Middle frontal gyrus (tissue), 1 donor: ENCODE measurements around the gene CDYL2.

Experiments used
- DNase-seq: peaks from one replicate; pipeline ENCODE4 v3.0.0-alpha.2; 2015; ENCODE audit warnings: low spot score; ENCODE audit errors: extremely low spot score

The CDYL2 gene

DNA sequence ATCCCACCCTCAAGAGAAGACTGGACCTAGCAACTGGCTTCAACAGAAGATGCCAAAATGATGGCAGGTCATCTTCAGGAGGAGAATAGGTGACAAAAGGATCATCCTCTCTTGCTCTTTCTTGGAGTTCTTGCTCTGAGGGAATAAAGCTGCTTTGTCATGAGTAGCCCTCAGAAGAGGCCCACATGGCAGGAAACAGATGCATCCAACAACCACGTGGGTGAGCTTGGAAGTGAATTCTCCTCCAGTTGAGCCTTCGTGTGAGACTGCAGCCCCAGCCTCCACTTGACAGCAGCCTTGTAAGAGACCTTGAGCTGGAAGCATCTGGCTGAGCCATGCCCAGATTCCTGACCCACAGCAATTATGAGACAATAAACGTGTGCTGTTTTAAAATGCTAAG lies 176.1 kb downstream of the CDYL2 start:
- DNase-seq = no peak

DNA sequence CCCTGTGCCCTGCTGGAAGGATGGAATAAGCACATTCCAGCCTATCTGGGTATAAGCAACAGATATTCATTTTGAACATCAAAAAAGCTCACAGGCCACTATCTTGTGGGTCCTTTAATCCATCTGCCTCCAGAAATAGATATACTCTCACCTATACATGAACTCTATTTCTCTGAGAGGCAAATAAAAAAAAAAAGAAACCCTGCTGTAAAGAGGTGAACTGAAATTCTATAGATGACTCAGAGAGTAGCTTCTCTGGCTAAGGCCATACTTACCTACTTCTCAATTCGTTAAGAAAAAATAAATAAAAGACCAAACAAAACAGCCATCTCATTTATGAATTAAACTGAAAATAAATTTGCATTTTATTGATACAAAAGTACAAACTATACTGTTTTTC lies 177.3 kb downstream of the CDYL2 start:
- no peak for DNase-seq

DNA sequence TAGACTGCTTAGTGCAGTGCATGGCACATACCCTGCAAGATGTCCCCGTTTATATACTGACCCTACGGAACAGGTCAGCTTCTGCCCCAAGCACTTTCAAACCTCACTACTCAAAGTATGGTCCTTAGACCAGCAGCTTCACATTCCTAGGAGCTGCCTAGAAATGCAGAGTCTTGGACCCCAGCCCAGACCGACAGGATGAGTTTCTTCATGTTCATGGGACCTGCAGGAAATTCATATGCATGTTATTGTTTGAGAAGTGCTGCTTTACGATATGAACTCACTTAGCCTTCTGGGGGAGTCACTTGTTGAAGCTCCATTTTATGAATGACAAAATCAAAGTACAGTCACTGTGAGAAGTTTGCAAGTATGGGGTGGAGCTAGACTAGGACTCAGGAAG lies 181.0 kb downstream of the CDYL2 start:
- no peak for DNase-seq

DNA sequence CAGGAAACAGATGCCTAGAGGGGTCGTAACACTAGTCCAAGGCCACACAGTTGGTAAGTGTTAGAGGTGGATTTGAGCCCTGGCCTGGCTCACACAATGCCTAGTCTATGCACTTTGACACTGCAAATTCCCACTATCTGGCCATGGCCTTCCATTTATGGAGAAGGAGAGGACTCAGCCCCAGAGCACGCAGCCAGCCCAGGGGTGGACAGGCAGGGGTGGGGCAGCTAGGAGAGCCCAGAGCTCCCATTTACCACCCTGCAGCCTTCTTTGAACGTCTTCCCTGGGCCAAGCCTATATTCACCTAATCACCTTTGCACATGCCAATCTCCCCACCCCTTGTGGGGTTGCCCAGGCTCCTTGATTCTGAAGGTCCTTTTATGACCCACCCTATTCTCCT lies 182.4 kb downstream of the CDYL2 start:
- DNase-seq = no peak

DNA sequence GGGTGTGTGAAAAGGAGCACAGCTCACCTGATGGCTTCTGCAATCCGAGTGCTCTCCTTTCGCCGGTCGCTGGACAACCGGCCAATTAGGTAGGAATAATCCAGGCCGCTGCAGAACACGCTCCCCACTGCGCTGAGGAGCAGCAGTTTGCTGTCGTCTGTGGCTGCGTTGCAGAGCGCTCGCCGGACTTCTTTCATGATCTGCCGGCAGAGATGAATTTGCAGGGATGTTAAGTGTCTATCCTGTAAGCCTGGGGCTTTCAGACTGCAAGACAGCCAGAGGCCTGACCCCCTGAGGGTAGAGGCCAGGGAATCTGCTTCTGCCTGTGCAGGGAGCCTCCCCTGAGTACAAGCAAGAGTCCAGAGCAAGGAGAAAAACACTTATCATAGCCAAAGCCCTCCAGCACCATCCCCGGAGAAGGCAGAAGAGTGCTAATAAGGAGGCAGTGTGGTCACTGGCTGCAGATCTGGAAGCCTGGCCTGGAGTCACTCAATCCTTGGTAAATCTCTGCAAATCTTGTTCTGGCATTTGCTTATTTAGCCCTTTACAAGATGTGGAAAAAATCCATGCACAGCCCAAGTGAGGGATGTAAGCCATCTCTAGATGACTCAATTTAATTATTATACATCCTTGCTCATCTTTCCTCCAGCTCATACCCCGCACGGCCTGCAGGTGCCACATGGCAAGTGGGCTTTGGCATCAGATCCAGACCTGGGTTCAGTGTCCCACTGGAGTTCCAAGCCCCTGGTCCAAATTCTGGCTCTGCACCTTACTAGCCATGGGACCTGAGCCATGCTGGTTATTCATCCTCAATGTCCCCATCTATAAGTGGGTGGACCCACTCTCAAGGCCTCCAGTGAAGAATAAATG lies 183.4 kb downstream of the CDYL2 start:
- DNase-seq = no peak

DNA sequence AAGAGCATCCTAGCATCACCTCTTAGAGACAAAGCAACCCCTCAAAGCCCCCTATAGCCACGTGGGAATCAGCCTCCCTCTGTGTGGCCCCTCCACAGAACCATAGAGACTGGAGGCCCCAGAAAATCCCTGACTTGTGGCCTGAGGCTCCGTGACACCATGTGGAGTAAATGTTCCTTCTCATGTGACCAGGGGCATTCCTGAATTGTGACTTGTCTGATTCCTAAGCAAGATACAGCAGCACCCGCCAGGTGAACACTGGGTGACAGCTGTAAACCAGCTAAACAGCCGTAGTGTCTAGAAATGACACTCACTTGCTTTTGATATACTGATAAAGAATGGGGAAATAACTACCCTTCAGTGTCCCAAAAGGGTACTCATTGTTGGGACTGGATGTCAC lies 184.6 kb downstream of the CDYL2 start:
- DNase-seq = no peak

DNA sequence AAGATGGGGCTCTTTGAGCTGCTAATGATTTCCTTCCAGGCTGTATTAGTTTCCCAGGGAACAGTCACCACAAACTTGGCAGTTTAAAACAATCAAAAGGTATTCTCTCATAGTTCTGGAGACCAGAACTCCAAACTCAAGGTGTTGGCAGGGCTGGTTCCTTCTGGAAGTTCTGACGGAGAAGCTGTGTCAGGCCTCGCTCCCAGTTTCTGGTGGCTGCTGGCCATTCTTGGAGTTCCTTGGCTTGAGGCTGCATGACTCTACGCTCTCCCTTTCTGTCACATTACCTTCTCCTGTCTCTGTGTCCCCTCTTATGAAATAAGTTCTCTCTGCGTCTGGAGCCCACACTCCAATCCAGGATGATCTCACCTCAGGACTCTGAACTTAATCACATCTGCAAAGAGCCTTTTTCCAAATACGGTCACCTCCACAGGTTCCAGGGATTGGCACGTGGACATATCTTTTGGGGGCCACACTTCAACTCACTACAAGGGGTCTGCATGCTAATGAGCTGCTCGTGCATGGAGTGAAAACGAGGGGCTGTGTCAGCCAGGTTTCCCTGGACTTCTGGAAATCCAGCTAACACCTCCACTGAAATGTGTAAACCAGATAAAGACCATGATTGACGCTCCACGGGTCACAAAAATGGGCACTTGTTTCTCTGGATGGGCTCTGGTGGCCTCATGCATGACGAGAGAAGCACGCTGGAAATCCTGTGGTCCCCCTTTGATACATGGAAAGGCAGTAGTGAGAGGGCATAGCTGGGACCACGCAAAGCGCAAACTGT lies 185.3 kb downstream of the CDYL2 start:
- DNase-seq = no peak

DNA sequence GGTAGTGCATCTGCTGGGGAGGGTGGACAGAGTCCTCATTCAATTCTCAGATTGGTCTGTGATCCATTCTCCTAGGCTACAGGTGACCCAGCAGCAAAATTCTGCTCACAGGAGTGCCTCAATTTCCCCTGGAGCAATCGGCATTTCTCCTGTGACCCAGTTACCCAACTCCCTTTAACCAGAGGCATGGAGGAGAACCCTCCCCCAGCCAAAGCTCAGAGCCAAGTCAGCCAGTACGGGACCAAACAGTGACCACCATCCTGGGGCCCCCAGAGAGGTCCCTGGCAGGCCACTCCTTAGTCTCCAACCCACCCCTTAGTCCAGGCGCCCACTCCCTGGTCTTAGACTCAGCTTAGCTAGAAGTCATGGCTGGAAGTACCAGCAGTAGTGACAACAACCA lies 188.0 kb downstream of the CDYL2 start:
- DNase-seq = no peak

DNA sequence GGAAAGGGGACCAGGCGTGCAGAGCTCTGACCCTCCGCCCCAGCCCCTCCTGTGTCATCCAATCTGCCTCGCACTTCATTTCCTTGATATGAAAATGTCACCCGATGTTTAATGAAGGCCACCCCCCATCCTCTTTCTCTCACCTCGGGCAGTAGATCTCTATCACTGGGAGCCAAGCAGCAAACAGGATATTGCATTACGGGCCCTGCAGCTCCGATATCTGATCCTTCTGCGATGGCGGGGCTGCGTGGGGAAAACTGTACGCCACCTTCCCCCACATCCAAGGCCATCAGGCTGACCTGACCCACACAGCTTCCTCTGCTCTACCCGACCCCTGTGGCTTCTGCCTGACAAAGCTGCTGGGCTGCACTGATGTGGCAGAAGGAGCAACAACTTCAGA lies 188.7 kb downstream of the CDYL2 start:
- no peak for DNase-seq

DNA sequence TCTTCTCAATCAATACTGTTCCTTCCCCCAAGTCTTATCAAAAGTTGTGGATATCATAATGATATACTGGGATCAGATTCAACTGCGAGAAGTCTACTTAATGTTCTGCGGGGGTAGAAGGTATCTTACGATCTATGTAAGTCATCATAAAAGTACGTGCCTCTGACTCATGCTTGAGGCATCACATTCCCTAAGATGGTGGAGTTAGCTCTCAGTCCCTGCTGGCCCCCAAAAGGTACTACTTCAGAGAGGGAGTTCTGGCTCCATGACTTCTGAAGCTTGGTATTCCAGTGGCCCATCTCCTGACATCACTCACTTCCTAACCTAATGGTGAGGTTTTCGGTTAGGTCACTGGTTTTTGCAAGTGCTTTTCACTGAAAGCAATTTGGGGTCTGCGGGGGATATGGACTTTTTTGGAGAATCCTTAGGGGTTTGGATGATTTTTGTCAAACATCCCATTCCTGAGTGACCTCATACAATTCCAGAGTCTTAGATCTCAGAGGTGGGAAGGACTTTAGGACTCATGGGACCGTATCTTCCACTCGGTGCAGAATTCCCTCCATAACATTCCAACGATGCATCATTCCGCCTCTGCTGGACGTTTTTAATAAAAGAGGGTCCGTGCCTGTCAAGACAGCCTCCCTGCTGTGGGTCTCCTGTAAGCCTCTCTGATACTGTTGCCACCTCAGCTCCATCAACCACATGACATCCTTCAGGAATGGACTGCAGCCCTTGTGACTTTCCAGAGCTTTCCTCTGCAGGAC lies 189.3 kb downstream of the CDYL2 start:
- DNase-seq = no peak

DNA sequence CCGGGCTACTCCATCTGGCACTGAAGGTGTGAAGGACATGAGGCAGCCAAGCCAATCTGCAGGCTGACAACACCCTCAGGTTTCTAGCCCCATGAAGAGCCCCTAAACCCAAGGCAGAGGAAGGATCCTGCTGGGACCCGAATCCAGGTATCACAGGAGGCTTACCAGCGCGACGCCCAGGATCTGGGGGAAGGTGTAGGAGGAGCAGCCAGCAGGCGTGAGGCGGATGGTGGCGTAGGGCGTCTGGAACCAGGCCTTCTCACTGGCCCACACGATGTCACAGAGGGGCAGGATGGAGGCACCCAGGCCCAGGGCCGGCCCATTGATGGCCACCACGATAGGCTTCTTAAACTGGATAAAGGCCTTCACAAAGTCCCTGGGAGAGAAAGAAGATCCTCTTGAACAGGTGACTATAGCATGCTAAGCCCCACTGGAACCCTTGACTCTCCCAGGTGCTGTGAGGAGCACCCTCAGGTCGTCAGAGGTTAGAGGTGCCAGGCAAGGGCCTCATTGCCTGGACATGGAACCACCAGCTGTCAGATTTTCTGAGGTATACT lies 191.9 kb downstream of the CDYL2 start:
- DNase-seq = no peak

DNA sequence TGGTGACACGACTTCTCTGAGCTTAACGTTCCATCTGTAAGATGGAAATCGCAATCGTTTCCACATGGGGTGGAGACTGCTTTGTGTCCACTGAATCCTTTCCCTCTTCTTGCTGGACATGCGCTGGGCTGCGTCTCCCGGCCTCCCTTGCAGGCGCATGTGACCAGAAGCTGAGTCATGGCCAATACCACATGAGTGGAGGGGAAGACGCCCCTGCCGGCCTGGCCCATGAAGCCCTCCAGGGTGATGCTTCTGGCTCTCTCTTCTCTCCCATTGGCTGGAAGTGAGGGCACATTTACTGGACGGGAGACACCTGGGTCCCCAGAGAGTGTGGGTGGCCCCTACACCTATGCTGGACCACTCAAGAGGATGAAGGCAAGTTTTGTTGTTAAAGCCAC lies 192.5 kb downstream of the CDYL2 start:
- DNase-seq = no peak

DNA sequence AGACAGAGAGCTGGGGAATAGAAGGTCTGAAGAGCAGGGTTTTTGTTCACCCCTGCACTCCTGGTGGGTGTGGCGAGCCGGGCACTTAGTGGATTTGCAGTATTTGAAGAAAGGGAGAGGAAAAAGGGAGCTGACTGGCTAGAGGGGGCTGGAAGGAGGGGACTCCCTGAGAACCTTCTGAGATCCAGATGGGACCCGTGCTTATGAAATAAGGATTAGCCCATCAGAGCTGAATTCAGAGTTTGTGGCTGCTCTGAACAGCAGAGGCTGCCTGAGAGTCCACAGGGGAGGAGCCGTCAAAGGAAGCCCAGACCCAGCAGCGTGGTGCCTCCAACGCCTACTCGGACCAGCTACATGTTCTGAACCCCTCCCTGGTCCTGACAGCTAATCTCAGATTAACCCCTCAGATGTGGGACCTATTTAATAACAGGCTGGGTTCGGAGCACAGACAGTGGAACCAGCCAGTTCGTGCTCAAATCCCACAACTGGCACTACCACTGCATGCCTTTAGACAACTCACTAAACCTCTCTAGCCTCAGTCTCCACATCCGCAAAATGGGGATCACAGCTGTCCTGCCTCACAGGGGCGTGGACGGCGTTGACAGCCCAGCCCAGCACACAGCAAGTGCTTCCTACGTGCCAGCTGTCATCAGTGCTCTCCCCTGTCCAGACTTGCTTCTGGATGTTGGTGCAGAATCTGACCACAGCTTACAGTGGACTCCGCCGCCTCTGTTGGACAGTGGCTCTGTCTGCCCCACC lies 193.0 kb downstream of the CDYL2 start:
- DNase-seq = no peak

DNA sequence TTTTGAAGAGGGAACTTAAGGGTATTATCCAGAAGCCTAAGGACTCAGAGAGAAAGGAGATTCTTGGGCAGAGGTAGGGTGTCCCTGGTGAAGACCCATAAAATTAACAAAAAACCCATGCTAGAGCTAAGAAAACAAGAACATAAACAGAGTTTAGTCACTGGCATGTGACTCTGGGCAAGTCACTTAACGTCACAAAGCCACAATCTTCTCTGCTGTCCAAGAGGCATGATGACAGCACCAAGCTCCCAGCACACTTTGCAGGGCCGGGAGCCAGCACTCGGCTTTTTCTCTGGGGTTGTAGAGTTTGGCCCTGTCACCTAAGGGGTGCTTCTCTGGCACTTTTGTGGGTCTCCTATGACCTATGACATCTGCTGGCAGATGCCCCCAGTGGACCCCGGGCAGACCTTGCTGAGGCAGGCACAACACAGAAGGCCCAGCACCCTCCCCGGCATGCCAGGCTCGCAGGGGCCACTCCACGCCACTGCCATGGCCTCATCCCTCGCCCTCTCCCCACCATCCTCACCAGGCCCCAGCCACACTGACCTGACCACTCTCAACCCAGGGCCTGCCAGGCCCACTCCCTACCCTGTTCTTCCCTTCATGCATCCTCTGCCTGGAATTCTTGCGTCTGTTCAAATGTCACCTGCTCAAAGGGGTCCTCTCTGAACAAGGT lies 193.8 kb downstream of the CDYL2 start:
- no peak for DNase-seq

DNA sequence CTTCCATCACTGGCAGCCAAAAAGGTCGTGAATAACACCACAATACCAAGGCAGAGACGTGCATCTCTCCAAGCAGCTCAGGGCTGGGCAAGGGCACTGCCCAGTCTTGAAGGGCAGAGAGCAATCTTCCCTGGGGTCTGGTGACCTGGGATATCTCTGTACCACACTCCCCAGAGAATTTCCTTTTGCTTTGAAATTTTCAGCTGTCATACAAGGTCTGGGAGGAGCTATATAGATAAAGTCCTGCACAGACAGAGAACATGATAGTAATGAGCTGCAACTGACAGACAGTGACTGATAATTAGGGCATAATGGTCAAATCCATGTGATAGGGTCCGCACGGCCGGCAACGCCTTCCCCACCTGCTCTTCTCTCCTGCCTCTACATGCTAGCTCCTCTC lies 195.5 kb downstream of the CDYL2 start:
- DNase-seq = no peak

DNA sequence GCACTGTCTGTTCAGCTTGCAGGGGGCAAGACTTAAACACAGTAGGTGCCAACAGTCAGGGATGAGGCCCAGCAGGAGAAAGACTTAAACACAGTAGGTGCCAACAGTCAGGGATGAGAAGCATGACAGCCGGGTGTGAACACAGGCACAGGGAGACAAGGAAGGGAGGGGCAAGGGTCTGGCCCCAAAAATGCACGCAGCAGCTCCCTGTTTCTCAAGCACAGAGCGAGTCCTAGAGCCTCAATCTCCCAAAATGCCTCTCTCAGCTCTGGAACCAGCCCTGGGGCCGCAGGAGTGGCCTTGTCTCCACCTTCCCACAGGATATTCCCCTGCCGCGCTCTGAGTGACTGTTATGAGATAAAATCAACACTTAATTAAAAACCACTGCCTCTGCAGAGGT lies 197.2 kb downstream of the CDYL2 start:
- no peak for DNase-seq

DNA sequence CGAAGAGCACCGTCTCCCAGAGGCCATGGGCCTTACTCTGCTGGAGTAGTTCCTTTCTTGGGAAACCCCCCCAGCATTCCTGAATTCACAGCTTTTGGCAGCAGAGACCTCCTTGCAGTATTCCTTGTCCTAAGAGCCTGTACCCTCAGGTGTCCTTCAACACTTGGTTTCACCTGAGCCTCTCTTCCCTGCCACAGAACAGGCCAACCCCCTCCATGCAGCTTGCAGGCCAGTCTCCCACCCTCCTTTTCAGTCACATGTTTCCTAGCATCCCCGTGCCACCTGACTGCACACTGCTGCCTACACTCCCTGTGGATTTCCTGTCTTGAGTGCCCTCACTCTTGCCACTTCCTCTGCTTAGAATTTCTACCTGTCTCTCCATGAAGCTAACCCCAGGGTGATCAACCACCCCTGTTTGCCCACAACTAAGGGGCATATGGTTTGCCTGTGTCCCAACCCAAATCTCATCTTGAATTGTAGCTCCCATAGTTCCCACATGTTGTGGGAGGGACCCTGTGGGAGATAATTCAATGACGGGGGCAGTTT lies 198.1 kb downstream of the CDYL2 start:
- no peak for DNase-seq

DNA sequence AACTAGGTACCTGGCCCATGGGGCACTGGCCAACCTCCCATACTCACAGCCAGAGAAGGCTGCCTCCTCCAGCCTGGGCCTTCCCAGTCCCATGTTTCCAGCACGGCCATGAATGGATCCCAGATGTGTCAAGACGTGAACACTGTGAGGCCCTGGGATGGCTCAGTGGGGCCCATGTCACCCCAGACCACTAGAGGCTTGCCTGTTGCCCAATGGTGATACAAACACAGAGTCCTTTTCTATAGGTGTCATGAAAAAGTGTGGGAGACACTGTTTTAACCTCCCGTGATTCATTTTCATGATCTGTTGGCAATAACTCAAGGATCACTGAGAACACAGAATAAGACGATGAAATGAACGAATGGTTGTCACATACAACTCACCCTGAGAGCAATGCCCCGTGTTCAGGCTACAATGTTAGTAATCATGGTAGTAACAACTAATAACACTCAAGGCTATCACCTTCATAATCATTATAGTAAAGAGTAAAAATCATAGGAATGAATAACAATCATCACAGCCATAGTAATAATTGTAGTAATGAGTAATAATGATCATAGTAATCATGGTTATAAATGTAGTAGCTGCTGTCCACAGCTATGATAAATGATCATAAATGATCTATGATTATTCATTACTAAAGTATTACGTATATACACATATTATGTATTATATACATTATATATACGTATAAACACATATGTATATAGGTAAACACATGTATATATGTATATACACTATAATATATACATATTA lies 199.6 kb downstream of the CDYL2 start:
- DNase-seq = no peak

DNA sequence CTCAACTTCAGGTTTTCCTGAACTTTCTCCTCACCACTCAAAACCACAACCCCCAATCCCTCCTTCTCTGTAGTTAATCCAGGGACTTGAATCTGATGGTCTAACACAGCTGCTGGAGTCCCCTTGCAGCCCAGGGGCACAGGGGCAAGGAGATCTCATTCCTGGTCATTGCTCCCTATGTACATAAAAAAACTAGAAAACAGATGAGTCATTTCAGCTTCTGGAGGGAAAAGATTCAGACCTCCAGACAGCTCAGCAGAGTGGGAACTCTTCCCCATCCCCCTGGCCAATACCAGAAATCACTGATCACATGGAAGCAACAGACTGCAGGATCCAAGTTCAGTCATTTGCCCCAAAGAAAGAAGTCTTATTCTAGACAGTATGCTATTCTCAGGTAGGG lies 201.5 kb downstream of the CDYL2 start:
- DNase-seq = no peak
